GM12872 (cell line): ENCODE data around the gene EMC8.

Experiments used
- CTCF ChIP-seq: IDR thresholded peaks from 3 replicates; pipeline ENCODE4 v1.5.1; 2011; ENCODE audit warnings: low read depth, mild to moderate bottlenecking, low read length, moderate library complexity; ENCODE audit not compliant: insufficient read depth

The EMC8 gene

GRCh38 chr16:85808926-85809325 is 9.6 kb upstream of the EMC8 start:
- TF ChIP-seq CTCF = no peak

DNA sequence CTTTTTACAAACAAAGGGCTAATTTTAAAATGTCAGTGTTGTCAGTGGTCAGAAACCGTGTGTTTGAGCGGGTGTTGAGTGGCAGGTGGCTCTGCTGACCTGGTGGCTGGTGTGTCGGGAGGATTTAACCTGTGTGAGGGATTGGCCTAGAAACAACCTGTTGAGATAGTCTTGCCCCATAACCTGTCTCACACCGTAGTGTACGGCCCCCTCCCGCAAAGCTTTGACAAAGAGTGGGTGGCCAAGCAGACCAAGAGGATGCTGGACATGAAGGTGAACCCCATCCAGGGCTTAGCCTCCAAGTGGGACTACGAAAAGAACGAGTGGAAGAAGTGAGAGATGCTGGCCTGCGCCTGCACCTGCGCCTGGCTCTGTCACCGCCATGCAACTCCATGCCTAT is 7.2 kb upstream of the EMC8 start:
- TF ChIP-seq CTCF = no peak

DNA sequence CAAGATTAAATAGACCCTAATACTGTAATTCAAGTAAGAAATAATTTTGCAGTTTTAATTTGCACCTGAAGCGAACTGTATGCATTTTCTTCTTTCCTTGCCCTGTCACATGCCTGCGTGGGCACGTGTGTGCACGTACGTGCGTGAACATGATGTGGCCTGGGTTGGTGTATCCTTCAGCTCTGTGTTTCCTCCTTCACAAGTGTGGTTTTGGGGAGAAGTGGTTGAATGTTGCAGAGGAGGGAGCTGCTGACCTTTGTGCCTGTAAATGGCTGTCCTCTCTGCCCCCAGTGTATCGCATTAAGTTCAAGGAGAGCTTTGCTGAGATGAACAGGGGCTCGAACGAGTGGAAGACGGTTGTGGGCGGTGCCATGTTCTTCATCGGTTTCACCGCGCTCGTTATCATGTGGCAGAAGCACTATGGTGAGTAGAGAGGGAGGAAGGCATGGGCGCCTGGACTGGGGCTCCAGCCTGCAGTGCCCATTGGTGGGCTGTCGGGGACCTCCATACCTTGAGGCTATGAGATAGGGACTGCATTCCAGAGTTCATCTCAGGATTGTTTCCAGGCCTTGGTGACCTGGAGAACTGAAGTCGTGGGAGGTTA is 6.2 kb upstream of the EMC8 start:
- no peak for TF ChIP-seq CTCF

- no peak for TF ChIP-seq CTCF
Observed at GRCh38 chr16:85803570-85803969, 4.2 kb upstream of the EMC8 start.

GRCh38 chr16:85800321-85800669 is 951 bp upstream of the EMC8 start:
- TF ChIP-seq CTCF = no peak

GRCh38 chr16:85798901-85799496 is 345 bp downstream of the EMC8 start:
- no peak for TF ChIP-seq CTCF

DNA sequence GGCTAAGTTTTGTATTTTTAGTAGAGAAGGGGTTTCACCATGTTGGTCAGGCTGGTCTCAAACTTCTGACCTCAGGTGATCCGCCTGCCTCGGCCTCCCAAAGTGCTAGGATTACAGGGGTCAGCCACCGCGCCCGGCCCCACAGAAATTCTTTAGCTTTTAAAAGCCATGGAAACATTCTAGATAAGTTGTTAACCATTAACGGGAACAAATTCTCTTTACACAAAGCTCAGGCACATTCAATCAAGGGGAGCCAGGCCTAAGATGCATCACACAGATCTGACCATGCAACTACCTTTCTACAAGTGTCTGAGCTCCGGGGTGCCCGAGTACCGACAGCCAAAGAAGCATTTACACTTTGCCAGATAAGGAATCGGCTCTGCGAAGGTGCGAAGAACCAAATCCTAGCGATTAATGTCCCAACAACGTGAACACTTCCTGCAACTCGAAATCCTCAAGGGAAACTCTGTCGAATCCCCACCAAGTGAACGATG is 1.0 kb downstream of the EMC8 start:
- TF ChIP-seq CTCF = no peak
